PFSK-1 (cell line): ENCODE measurements around the gene MTUS2.

Source experiments
- POLR2AphosphoS5 ChIP-seq: IDR thresholded peaks from 2 replicates; pipeline ENCODE4 v1.6.1; 2012; ENCODE audit warnings: low read depth, mild to moderate bottlenecking, control low read depth, low read length, moderate library complexity
- SIN3A ChIP-seq: IDR thresholded peaks from 2 replicates; pipeline ENCODE4 v1.6.1; 2012; ENCODE audit warnings: mild to moderate bottlenecking, low read length, moderate library complexity, borderline replicate concordance; ENCODE audit not compliant: insufficient read depth
- TAF1 ChIP-seq: IDR thresholded peaks from 2 replicates; pipeline ENCODE4 v1.6.1; 2012; ENCODE audit warnings: low read length, control low read depth, borderline replicate concordance; ENCODE audit not compliant: insufficient read depth
- TF ChIP-seq, protein P1 (sequence below), 2 experiments: IDR thresholded peaks; 2 replicates each; pipeline versions ENCODE4 v1.6.1 to v1.8.0; 2011 to 2012; ENCODE audit warnings: low read depth in 2 of 2, low read length in 2 of 2, control low read depth in 1 of 2, inconsistent platforms in 1 of 2, mild to moderate bottlenecking in 1 of 2, moderate library complexity in 1 of 2; ENCODE audit not compliant: insufficient read depth in 1 of 2

DNA sequence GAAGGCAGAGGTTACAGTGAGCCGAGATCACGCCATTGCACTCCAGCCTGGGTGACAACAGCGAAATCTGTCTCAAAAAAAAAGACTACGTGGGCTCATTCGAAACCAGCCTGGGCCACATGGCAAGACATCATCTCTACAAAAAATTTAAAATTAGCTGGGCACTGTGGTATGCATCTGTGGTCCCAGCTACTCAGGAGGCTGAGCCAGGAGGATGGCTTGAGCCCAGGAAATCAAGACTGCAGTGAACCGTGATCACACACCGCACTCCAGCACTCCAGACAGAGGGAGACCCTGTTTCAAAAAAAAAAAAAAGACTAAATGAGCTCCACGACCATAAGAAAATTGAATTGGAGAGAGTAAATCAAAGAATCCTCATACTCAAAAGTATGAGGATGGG lies 722.2 kb downstream of the MTUS2 start:
- no peak for TF ChIP-seq POLR2AphosphoS5
- TF ChIP-seq, protein P1, sequence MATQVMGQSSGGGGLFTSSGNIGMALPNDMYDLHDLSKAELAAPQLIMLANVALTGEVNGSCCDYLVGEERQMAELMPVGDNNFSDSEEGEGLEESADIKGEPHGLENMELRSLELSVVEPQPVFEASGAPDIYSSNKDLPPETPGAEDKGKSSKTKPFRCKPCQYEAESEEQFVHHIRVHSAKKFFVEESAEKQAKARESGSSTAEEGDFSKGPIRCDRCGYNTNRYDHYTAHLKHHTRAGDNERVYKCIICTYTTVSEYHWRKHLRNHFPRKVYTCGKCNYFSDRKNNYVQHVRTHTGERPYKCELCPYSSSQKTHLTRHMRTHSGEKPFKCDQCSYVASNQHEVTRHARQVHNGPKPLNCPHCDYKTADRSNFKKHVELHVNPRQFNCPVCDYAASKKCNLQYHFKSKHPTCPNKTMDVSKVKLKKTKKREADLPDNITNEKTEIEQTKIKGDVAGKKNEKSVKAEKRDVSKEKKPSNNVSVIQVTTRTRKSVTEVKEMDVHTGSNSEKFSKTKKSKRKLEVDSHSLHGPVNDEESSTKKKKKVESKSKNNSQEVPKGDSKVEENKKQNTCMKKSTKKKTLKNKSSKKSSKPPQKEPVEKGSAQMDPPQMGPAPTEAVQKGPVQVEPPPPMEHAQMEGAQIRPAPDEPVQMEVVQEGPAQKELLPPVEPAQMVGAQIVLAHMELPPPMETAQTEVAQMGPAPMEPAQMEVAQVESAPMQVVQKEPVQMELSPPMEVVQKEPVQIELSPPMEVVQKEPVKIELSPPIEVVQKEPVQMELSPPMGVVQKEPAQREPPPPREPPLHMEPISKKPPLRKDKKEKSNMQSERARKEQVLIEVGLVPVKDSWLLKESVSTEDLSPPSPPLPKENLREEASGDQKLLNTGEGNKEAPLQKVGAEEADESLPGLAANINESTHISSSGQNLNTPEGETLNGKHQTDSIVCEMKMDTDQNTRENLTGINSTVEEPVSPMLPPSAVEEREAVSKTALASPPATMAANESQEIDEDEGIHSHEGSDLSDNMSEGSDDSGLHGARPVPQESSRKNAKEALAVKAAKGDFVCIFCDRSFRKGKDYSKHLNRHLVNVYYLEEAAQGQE (IDR thresholded peaks at IDR 0.05; ENCODE audit: insufficient read depth in 1 of 2, low read depth in 2 of 2, low read length in 2 of 2): no peak
- no peak for TF ChIP-seq SIN3A
- TF ChIP-seq TAF1: no peak
